ENCODE data around the gene ASH1L. TPM values are rescaled to one million over a fixed set of nuclear protein-coding genes. Genes with fewer than 3 reads are reported as not detected.

Gene ASH1L
- total RNA-seq, 4 donors from 2014 or later, result 58.3 to 101 (median 73.8) TPM

DNA sequence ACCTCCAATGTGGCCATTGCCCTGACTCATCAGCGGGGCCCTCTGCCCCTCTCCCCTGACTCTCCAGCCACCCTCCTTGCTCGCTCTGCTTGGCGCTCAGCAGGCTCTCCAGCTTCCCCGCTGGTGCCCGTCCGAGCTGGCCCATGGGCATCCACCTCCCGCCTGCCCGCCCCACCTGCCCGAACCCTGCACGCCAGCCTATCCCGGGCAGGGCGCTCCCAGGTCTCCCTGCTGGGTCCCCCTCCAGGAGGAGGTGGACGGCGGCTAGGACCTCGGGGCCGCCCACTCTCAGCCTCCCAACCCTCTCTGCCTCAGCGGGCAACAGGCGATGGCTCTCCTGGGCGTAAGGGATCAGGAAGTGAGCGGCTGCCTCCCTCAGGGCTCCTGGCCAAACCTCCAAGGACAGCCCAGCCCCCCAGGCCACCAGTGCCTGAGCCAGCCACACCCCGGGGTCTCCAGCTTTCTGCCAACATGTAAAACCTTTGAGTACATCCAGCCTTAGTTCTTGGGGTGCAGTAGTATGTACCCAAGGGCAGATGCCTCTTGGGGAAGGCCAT lies 274.5 kb downstream of the ASH1L start:
- no peaks in the 10 kb centered on the region for H3K36me3 ChIP-seq
- no peaks in the 10 kb centered on the region for H3K27me3 ChIP-seq
- no peak for DNase-seq
- no peak overlapping the region for H3K4me3 ChIP-seq
- TF ChIP-seq POLR2A (IDR thresholded peaks at IDR 0.05) (no peak), CTCF (IDR thresholded peaks at IDR 0.05) (no peak)
- no peaks in the 10 kb centered on the region for H3K9me3 ChIP-seq
- H3K27ac ChIP-seq, result no peak overlapping the region
- H3K4me1 ChIP-seq, result no peaks in the 10 kb centered on the region

- TF ChIP-seq POLR2A (IDR thresholded peaks at IDR 0.05), result no peak
- TF ChIP-seq CTCF (IDR thresholded peaks at IDR 0.05), result no peak
- Histone ChIP-seq H3K27me3 (no peaks in the 10 kb centered on the region), H3K27ac (no peak overlapping the region), H3K36me3 (peaks cover 0 to 4% (median 0%) of the 10 kb centered on the region in 3 donors), H3K4me1 (no peaks in the 10 kb centered on the region), H3K4me3 (no peak overlapping the region), H3K9me3 (no peaks in the 10 kb centered on the region)
- DNase-seq, result no peak
These were observed 276.1 kb downstream of the ASH1L start for GRCh38 chr1:155286544-155286943.

DNA sequence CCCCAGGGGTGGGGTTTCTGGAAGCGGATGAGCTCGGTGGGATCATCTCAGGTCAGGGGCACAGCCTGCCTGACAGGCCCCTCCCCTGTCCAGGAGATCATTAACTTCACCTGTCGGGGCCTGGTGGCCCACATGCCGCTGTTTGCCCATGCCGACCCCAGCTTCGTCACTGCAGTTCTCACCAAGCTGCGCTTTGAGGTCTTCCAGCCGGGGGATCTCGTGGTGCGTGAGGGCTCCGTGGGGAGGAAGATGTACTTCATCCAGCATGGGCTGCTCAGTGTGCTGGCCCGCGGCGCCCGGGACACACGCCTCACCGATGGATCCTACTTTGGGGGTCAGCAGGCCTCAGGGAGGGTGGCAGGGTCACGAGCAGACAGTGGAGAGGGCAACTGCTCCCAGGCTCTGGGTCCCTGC lies 277.0 kb downstream of the ASH1L start:
- Histone ChIP-seq H3K36me3 (peaks cover 0 to 4% (median 0%) of the 10 kb centered on the region in 3 donors), H3K4me1 (no peaks in the 10 kb centered on the region), H3K27me3 (no peaks in the 10 kb centered on the region), H3K4me3 (no peak overlapping the region), H3K9me3 (no peaks in the 10 kb centered on the region), H3K27ac (no peak overlapping the region)
- TF ChIP-seq POLR2A (IDR thresholded peaks at IDR 0.05) (no peak), CTCF (IDR thresholded peaks at IDR 0.05) (no peak)
- no peak for DNase-seq

Small RNA genes within 50 kb of the gene (small RNA-seq; reads per million reads assigned to genes)
- 0 reads per million in 2 donors for gene AL353807.4
- gene RNU6-106P, result 0 reads per million in 2 donors
- gene RNU6-1297P, result 0 reads per million in 2 donors

Other genes with a start within 250 kb of the ASH1L start
- 10 to 100 TPM; 40.4 to 72.4 (median 71.8) TPM for gene RUSC1, start 241.9 kb downstream of the ASH1L start, total RNA-seq
- gene MSTO1, start 47.4 kb upstream of the ASH1L start, total RNA-seq, result 10 to 100 TPM in 3 of 4 donors, 1 to 10 TPM in 1; 6.8 to 52.0 (median 26.7) TPM
- gene YY1AP1, start 126.0 kb upstream of the ASH1L start, total RNA-seq, result 100 to 1,000 TPM in 2 of 4 donors, 10 to 100 TPM in 2; 64.5 to 144 (median 84.3) TPM
- gene DAP3, start 126.3 kb upstream of the ASH1L start, total RNA-seq, result 100 to 1,000 TPM in 3 of 4 donors, 10 to 100 TPM in 1; 72.8 to 160 (median 153) TPM

Data from Peyer's patch (tissue), 4 donors.